HUES6 (cell line): Measurements from ENCODE around the gene MALRD1.

Source experiments
- H3K27ac ChIP-seq: 2 replicates; pipeline ENCODE4 v1.7.0; 2013; ENCODE audit warnings: low read depth, mild to moderate bottlenecking, low read length, inconsistent platforms
- H3K27me3 ChIP-seq: 2 replicates; pipeline ENCODE4 v1.6.1; 2013; ENCODE audit warnings: low read length; ENCODE audit not compliant: control insufficient read depth, insufficient read depth
- H3K36me3 ChIP-seq: 2 replicates; pipeline ENCODE4 v1.6.1; 2013; ENCODE audit warnings: low read length; ENCODE audit not compliant: control insufficient read depth, insufficient read depth
- H3K4me1 ChIP-seq: 2 replicates; pipeline ENCODE4 v1.6.1; 2013; ENCODE audit warnings: low read length; ENCODE audit not compliant: control insufficient read depth, insufficient read depth
- H3K4me3 ChIP-seq: 2 replicates; pipeline ENCODE4 v1.5.1; 2013; ENCODE audit warnings: low read depth, low read length
- H3K9ac ChIP-seq: one replicate; pipeline ENCODE4 v1.6.1; 2013; ENCODE audit warnings: mild to moderate bottlenecking, low read length
- H3K9me3 ChIP-seq: 2 replicates; pipeline ENCODE4 v1.6.1; 2013; ENCODE audit warnings: low read depth, low read length; ENCODE audit not compliant: control insufficient read depth, insufficient read depth

The MALRD1 gene

DNA sequence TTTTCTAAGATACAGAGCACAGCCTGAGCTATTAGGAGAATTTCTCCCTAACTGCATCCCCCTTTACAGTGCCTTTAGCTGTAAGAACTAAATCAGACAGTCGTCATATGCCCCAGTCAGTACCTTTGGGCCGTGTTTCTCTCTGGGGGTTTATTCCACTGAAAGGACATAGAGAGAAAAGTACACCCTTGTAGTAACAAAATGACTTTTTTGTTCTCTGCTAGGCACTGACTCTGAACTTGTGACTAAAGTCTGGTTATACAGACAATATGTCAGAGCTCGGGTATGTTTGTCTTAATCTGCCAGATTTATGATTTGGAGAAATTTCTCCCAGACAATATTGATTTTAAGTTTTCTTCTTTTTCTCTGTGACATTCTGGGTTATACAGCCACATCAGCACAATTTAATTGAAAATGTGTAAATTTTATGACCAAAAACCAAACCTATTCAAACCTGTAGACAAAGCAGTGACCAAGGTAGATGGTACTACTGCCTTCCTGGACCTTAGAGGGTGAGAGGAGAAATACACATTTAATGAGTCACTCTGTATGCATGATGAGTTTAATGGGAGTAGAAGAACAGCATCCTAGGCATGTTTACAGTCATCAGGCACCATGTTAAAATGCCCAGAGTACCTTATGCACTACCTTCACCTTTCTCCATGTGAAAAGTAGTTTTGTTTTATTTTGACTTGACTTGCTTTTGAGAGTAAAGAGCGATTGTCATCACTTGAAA lies 611.5 kb downstream of the MALRD1 start:
- no peaks in the 10 kb centered on the region for H3K27me3 ChIP-seq
- H3K4me3 ChIP-seq, result no peak overlapping the region
- H3K9ac ChIP-seq, result no peak overlapping the region
- H3K9me3 ChIP-seq, result no peaks in the 10 kb centered on the region
- H3K36me3 ChIP-seq, result no peaks in the 10 kb centered on the region
- H3K27ac ChIP-seq, result no peak overlapping the region
- H3K4me1 ChIP-seq, result no peaks in the 10 kb centered on the region

DNA sequence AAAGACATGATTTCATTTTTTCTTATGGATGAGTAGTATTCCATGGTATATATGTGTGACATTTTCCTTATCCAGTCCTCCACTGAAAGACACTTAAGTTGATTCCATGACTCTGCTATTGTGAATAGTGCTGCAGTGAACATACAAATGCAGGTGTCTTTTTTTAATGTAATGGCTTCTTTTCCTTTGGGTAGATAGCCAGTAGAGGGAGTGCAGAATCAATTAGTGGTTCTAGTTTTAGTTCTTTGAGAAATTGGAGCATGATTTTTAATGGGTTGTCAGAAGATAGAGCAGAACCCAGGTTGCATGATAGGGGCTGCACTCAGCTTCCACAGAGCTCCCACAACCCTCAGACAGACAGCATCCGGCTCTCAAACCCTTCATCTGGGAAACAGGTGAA lies 614.7 kb downstream of the MALRD1 start:
- no peaks in the 10 kb centered on the region; the same call in 1 of the 2 replicates for H3K9me3 ChIP-seq
- H3K36me3 ChIP-seq, result no peaks in the 10 kb centered on the region
- H3K27ac ChIP-seq, result no peak overlapping the region
- H3K27me3 ChIP-seq, result no peaks in the 10 kb centered on the region
- H3K9ac ChIP-seq, result no peak overlapping the region
- no peak overlapping the region for H3K4me3 ChIP-seq
- H3K4me1 ChIP-seq, result no peaks in the 10 kb centered on the region

DNA sequence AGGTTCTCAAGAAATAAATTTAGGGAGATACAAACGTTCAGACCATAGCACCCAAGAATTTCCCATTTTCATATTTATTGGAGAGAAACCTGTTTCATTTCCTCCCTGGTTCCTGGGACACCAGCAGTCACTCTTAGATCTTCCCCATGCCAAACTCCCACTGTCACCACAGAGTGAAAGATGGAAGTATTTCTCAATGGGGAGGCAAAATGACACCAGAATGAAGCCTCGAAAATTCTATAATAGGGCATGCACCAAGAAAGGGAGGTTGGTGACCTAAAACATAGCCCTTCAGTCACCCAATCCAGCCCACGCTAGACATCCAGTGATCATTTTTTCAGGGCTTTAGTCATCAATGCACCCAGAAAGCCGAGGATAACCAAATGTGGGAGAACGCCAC lies 619.5 kb downstream of the MALRD1 start:
- Histone ChIP-seq H3K27me3 (no peaks in the 10 kb centered on the region), H3K9ac (no peak overlapping the region), H3K27ac (no peak overlapping the region), H3K4me1 (no peaks in the 10 kb centered on the region), H3K4me3 (no peak overlapping the region), H3K36me3 (no peaks in the 10 kb centered on the region), H3K9me3 (no peaks in the 10 kb centered on the region; the same call in 1 of the 2 replicates)

DNA sequence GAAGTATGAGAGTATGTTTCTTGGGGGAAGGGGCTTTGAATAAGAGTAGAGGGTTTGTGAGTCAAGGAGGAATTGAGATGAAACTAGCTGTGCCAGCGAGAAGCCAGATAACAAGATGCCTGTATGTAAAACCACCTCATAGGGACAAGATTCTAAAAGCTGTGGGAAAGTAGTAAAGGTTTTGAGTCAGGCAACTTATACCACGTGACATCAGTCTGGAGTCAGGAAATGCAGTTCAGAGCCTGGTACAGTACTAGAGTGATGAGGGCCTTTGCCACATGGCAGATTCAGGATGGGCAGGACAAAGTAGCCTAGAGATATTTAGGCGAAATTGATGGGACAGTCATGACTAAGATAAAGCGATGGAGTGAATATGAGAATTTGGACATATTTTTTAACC lies 627.5 kb downstream of the MALRD1 start:
- no peak overlapping the region for H3K4me3 ChIP-seq

DNA sequence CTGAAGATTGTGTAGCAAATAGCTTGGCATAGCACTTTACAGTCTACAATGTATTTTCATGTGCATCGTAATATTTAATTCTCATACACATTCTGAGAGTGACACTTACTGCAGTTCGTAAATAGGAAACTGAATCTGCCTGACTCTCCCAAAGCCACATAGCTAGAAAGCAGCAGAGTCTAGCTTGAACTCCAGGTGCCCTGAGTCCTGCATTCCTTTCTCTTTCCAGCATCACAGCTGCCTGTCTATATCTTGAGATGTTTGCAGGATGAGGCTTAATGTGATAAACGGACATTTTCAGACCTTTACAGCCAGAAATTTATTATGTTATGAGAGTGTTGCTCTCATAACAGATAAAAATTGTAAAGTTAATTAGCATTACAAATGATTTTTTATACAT lies 634.8 kb downstream of the MALRD1 start:
- Histone ChIP-seq H3K27me3 (no peaks in the 10 kb centered on the region), H3K36me3 (no peaks in the 10 kb centered on the region), H3K4me3 (no peak overlapping the region), H3K4me1 (no peaks in the 10 kb centered on the region), H3K9ac (no peak overlapping the region), H3K9me3 (no peaks in the 10 kb centered on the region), H3K27ac (no peak overlapping the region)

More for the DNA sequence above, 627.5 kb downstream of the MALRD1 start:
- no peaks in the 10 kb centered on the region for H3K4me1 ChIP-seq
- H3K9me3 ChIP-seq, result no peaks in the 10 kb centered on the region
- no peaks in the 10 kb centered on the region for H3K27me3 ChIP-seq
- H3K9ac ChIP-seq, result no peak overlapping the region
- H3K36me3 ChIP-seq, result no peaks in the 10 kb centered on the region
- H3K27ac ChIP-seq, result no peak overlapping the region

DNA sequence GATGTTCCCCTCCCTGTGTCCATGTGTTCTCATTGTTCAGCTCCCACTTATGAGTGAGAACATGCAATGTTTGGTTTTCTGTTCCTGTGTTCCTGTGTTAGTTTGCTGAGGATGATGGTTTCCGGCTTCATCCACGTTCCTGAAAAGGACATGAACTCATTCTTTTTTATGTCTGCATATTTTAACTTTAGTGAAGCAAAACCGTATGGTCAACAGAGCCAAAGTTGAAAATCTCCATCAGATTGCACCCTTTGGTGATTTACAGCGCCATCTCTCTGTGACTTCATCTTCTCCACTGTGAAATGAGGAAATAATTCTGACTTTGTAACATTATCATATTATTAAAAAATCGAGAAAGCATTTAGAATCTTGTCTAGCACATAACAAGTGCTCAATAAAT lies 635.4 kb downstream of the MALRD1 start:
- Histone ChIP-seq H3K27me3 (no peaks in the 10 kb centered on the region), H3K27ac (no peak overlapping the region), H3K4me3 (no peak overlapping the region), H3K4me1 (no peaks in the 10 kb centered on the region), H3K9ac (no peak overlapping the region), H3K36me3 (no peaks in the 10 kb centered on the region), H3K9me3 (no peaks in the 10 kb centered on the region)

DNA sequence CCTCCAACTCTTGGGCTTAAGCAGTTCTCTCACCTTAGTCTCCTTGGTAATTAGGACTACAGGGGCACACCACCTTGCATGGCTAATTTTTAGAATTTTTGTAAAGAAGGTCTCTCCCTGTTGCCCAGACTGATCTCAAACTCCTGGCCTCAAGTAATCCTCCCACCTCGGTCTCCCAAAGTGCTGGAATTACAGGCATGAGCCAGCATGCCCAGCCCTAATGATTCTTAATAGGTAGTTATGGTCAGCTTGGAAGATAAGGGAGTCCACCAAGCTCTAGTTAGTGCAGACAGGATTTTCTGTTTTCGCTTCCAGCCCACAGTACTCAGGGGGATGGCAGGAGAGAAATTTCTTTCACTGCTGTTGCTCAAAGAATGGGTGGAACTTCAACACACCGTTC lies 639.7 kb downstream of the MALRD1 start:
- Histone ChIP-seq H3K27me3 (no peaks in the 10 kb centered on the region), H3K9me3 (no peaks in the 10 kb centered on the region), H3K36me3 (no peaks in the 10 kb centered on the region), H3K4me3 (no peak overlapping the region), H3K9ac (no peak overlapping the region), H3K27ac (no peak overlapping the region), H3K4me1 (no peaks in the 10 kb centered on the region)

DNA sequence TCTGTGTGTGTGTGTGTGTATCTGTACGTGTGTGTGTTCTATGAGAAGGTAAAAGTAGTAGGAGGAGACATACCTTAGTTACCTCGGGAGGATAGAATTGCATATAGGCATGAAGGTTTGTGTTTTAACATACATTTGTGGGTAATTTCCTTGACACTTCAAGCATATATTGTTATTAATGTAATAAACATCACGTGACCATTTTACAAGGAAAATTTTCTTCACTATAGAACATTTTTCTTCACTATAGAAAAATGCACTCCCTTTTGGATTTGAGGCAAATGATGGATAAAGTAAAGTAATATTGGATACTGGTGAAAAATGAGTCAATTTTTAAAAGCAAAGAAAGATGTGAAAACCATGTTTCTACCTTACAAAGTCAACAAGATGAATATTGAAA lies 640.6 kb downstream of the MALRD1 start:
- Histone ChIP-seq H3K9ac (no peak overlapping the region), H3K4me3 (no peak overlapping the region), H3K27ac (no peak overlapping the region), H3K4me1 (no peaks in the 10 kb centered on the region), H3K27me3 (no peaks in the 10 kb centered on the region), H3K9me3 (no peaks in the 10 kb centered on the region), H3K36me3 (no peaks in the 10 kb centered on the region)

DNA sequence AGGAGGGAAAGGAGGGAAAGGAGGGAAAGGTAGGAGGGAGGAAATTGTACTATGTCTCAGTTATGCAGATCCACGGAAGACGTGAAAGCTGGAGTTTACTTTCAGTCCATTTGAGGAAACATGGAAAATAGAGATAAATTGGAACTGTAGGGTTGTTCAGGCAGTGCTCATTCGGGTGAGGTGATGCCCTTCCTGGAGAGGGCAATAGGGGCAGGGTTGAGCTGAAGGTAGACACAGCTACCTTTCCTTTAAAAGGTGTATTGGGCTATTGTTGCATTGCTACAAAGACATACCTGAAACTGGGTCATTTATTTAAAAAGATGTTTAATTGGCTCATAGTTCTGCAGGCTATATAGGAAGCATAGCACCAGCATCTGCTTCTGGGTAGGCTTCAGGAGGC lies 650.7 kb downstream of the MALRD1 start:
- Histone ChIP-seq H3K4me1 (no peaks in the 10 kb centered on the region), H3K4me3 (no peak overlapping the region), H3K9me3 (no peaks in the 10 kb centered on the region), H3K27ac (no peak overlapping the region), H3K36me3 (no peaks in the 10 kb centered on the region), H3K27me3 (no peaks in the 10 kb centered on the region), H3K9ac (no peak overlapping the region)

DNA sequence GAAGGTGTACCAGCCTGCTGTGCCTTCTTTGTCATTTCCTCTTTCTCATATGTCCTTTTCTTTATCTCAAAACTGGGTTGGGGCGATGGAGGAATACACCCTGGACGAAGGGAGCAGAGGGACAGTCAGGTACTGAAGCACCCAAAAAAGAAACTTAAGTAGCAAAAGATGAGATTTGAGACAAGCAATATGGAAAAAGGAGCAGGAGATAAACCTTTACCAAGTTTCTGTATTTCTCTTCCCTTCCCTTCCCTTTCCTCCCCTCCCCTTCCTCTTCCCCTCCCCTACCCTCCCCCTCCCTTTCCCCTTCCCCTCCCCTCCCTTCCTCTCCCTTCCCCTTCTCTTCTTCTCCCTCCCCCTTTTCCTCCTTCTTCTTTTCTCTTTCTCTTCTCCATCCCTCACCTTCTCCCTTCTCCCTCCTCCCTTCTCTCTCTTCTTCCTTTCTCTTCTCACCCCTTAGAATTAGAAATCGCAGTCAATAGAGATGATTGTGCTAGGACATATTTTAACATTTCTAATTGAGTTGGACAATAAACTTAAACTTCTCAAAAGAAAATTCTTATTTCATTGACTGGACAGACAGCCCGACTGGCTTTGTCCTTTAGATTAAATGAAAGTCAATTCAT lies 652.9 kb downstream of the MALRD1 start:
- Histone ChIP-seq H3K36me3 (no peaks in the 10 kb centered on the region), H3K27me3 (no peaks in the 10 kb centered on the region), H3K9ac (no peak overlapping the region), H3K4me1 (no peaks in the 10 kb centered on the region), H3K27ac (no peak overlapping the region), H3K4me3 (no peak overlapping the region), H3K9me3 (no peaks in the 10 kb centered on the region)

DNA sequence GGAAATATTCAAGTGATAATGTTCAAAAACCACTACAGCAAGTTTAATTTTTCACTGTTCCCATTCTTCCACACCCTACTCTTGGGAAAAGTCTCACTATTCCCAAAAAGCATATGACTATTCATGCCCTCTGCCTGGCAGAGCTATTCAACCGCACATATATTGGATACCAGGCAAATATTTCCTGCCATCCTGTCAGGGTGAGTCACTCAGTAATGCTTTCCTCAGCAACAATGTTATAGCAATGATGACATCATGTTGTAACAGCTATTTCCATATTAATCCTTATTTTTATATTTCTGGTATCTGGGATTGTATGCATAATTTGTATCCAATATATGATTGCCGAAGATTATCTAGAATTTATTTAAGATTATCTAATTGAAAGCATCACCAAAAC lies 653.6 kb downstream of the MALRD1 start:
- no peaks in the 10 kb centered on the region for H3K27me3 ChIP-seq
- H3K4me3 ChIP-seq, result no peak overlapping the region
- no peaks in the 10 kb centered on the region for H3K4me1 ChIP-seq
- no peaks in the 10 kb centered on the region for H3K36me3 ChIP-seq
- no peak overlapping the region for H3K27ac ChIP-seq
- no peak overlapping the region for H3K9ac ChIP-seq
- H3K9me3 ChIP-seq, result no peaks in the 10 kb centered on the region
